T-helper 1 cell (primary cell): ENCODE data around the gene CPED1.
"Not testable (repeated sequence)": the region's sequence is repeated elsewhere in the genome, so short reads cannot be mapped to it uniquely, and the experiment has no call there.

ENCODE experiments used
- DNase-seq, 5 donors: peaks; one replicate each; pipeline ENCODE4 v3.0.0-alpha.2; 2012 to 2020

The CPED1 gene

GRCh38 chr7:120997882-120998474, 9.5 kb downstream of the CPED1 start:
- no peak for DNase-seq

- DNase-seq: no peak
Measured at GRCh38 chr7:120998520-120998919, 10.0 kb downstream of the CPED1 start.

- DNase-seq: no peak
Measured at GRCh38 chr7:120998996-120999565, 10.6 kb downstream of the CPED1 start.

DNA sequence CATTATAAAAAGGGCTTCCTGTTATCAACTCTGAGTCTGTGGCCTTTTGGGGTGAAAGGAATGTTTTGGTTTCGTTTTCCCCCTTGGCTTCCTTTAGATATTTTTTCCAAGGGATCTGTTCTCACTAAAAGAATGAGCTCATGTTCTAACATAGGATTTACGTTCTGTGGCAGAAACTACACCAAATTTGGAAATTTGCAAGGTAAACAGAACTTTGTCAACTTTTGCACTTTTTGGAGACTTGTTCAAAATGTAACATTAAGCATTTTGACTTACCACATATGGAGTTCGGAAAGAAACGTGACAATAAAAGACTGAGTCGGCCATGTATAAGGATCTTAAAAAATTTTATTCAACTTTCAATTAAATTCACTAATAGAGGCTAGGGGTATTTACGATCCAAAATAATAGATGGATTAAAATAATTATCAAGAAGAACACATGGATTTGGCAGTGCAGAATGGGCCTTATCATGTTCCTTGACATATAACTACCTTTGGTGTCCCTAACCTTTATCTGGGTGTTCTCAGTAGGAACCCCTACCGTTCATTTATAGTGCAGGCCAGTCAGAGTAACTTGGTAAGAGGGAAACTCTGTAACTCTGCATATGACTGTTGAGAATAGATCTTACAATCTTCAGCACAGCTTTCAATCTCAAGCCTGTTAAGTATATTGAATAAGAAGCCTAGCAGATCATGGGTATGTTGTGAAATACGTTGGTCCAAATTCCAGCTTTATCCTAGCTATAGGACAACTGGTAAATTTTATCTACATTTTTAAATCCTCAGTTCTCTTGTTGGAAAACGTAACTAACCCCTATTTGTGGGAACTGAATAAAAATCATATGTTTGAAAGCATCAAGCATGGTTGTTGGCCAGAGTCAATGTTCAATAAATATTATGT, 11.8 kb downstream of the CPED1 start:
- DNase-seq: no peak

GRCh38 chr7:121001234-121001906, 12.9 kb downstream of the CPED1 start:
- no peak for DNase-seq

DNA sequence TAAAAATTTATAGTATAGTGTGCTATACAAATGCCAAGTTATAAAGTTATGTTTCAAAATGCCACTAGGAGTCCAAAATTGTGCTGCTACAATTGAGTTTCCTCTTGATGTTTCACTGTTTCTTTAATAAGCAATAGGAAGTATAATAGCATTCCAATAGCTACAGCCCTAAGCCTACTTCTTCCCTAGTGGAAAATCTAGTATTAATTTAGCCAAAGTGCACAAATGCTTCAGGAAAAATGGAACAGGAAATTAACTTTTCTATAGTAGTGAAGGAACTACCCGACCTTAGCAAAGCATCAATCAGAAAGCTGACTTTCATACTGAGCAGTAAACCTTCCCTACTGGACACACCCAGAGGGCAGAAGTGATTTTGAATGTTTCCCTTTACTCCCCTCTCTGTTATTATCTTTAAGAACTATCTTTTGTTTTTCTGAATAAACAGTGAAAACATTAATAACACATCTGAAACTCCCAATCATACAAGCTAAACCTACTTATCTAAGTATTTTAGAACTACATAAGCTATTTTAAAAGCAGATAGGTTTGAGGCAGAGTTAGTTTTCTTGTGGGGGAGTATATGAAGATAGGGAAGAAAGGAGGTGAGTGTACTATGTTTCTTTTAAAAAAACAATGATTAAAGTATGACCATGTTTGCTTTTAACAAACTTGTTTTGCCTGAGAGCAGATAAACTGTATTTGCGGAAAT, 13.7 kb downstream of the CPED1 start:
- no peak for DNase-seq

- no peak for DNase-seq
Measured at GRCh38 chr7:121002757-121003200, 14.3 kb downstream of the CPED1 start.

- no peak for DNase-seq
Measured at GRCh38 chr7:121003986-121004685, 15.6 kb downstream of the CPED1 start.

- not testable (repeated sequence) for DNase-seq
Measured at GRCh38 chr7:121005058-121005457, 16.5 kb downstream of the CPED1 start.

- no peak for DNase-seq
Measured at GRCh38 chr7:121005996-121006584, 17.6 kb downstream of the CPED1 start.

DNA sequence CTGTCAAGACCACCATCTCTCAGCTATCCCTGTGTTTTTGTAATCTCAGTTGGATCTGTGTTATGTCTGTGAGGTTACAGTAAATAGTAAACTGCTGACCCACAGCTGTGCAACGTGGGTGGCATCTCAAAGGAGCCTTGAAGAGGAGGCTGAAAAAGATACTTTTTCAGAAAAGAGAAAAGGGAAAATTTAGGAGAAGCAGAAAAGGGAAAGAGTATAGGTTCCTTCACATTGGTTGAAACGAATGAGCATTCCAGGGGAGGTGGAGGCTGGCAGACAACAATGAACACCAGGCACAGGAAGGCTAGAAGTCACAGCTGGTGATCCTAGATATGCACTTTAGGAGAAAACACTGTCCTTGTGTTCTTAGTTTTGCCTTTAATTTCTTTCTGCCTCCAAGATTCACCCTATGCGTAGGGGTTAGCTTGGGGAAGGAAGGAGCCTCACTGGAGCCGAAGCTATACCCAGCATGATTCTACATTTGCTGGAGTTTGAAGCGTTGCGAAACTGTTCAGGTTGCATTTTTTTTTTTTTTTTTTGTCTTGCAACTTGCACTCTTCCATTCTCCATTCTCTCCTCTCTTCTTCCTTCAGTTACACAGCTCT, 18.3 kb downstream of the CPED1 start:
- DNase-seq: no peak

DNA sequence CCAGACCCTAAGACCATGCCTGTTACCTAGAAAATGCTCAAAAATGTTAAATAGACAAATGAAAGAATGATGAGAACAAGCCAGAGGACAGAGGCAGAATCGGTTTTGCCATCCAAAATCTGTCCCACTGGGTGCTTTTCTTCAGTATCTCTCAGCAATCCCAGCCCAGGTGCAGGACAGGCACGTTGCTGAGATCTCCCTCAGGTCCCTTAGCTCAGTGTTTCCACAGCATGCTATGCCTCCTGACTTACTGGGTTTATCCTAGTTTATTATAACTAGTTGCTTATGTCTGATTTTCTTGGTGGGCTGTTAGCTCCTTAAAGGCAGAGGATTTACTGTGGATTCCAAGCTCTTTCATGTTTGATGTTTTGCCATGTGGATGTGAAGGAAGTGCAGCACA, 20.3 kb downstream of the CPED1 start:
- no peak for DNase-seq

DNA sequence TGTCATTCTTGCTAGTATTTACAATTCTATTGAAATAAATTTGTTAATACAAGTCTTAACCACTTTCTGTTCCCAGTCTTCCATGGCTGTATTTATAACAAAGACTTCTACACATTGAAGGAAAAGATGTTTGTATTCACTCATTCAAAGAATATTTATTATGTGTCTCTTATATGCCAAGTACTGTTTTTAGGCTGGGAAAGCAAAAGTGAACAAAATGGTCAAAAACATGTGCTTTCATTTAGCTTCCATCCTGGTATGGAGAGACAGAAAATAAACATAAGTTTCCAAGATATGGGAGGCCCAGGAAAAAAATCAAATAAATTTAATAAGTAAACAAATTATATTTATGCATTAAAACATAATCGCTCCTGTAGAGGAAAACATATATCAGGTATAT, 22.9 kb downstream of the CPED1 start:
- no peak for DNase-seq

- no peak for DNase-seq
Measured at GRCh38 chr7:121012170-121012874, 23.8 kb downstream of the CPED1 start.

DNA sequence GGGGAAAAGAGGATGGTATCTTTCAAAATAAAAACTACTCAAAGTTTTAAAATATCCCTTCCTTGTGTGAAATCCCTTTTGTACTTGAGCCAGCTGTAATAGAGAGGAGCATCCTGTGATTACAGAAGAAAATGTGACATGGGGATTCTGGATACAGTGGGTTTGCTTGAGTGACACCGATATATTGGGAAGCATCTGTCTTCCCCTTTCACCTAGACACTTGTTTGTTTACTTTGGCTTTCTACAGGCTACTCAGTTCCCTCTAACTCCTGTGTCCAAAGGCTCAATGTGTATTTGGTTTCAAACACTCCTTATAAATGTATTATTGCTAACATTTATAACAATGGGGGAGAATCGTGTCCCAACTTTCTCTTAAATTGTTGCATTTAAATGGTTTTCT, 24.4 kb downstream of the CPED1 start:
- no peak for DNase-seq

DNA sequence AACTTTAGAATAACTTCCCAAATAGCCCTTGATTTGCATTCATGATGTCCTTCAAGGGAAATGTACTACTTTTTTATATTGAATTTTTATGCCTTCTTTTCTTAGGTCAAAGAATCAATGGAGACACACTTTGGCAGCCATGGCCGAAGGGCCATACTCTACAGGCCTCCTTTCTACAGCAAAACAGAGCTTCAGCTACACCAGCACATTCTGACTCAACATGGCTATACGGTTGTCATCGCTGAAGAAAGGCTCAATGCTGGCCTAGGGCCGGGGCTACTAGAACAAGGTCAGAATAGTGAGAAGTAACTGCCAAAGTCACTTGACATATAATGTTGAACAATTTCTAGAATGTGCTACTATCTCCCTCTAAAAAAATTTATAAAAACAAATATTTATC, 27.0 kb downstream of the CPED1 start:
- DNase-seq: no peak

DNA sequence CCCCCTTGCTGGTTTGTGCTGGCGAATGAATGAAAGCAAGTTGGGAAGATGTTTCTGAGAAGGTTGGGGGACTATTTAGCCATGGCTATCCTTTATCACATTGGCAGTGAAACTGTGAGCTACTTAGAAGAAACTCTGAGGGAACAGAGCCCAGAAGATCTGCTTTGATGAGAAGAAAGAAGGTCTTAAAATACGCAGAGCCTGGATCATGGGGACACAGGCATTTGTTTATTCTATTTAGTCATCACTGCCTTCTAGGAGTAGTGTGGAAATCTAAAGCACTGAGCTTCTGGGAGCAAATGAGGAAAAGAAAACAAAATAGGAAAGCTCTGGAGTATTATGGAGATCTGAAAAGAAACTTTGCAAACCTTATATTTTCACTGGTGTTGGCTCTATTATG, 28.5 kb downstream of the CPED1 start:
- no peak for DNase-seq

GRCh38 chr7:121017586-121017985, 29.1 kb downstream of the CPED1 start:
- no peak for DNase-seq

- DNase-seq: no peak
Measured at GRCh38 chr7:121019018-121019417, 30.5 kb downstream of the CPED1 start.

- no peak for DNase-seq
Measured at GRCh38 chr7:121020249-121020988, 31.9 kb downstream of the CPED1 start.
